Suprapubic skin (tissue), 4 donors: Measurements from ENCODE around the gene LRRC47. TPM values are rescaled to one million over a fixed set of nuclear protein-coding genes. Genes with fewer than 3 reads are reported as not detected.

Source experiments
- DNase-seq, 2 donors: peaks; one replicate each; pipeline ENCODE4 v3.0.0-alpha.2; 2019; ENCODE audit warnings: low spot score in 2 of 2
- H3K27ac ChIP-seq: fragments of 200-600 bp; sonication (generic); one replicate; pipeline ENCODE4 v1.5.1; 2019
- H3K27me3 ChIP-seq: fragments of 200-600 bp; sonication (generic); one replicate; pipeline ENCODE4 v1.5.1; 2019
- H3K36me3 ChIP-seq: fragments of 200-600 bp; sonication (generic); one replicate; pipeline ENCODE4 v1.5.1; 2019
- H3K4me1 ChIP-seq: fragments of 200-600 bp; sonication (generic); one replicate; pipeline ENCODE4 v1.5.1; 2019
- H3K4me3 ChIP-seq: fragments of 200-600 bp; sonication (generic); one replicate; pipeline ENCODE4 v1.5.1; 2019; ENCODE audit warnings: mild to moderate bottlenecking
- H3K9me3 ChIP-seq: fragments of 200-600 bp; sonication (generic); one replicate; pipeline ENCODE4 v1.5.1; 2019
- CTCF ChIP-seq, 2 donors: fragments of 200-600 bp in 1 of 2; fragments of 450-650 bp in 1 of 2; sonication (generic) in 1 of 2; IDR thresholded peaks; one replicate each; pipeline ENCODE4 v1.5.1; 2016 to 2019; ENCODE audit warnings: antibody characterized with exemption in 2 of 2, mild to moderate bottlenecking in 1 of 2, moderate library complexity in 1 of 2
- EP300 ChIP-seq: sonication (generic); formaldehyde crosslinking; IDR thresholded peaks from one replicate; pipeline ENCODE4 v1.6.1; 2017; ENCODE audit warnings: antibody characterized with exemption
- POLR2A ChIP-seq, 2 donors: fragments of 450-650 bp; IDR thresholded peaks; one replicate each; pipeline ENCODE4 v1.6.1; 2017; ENCODE audit warnings: antibody characterized with exemption in 2 of 2, mild to moderate bottlenecking in 2 of 2, moderate library complexity in 2 of 2
- POLR2AphosphoS5 ChIP-seq, 3 donors: sonication (generic); formaldehyde crosslinking; IDR thresholded peaks; one replicate each; pipeline ENCODE4 v1.6.1; 2017; ENCODE audit warnings: antibody characterized with exemption in 3 of 3
- WGBS: methylation state at CpG from one replicate; pipeline ENCODE4 v1.1.5; 2018; 5-methylcytosine and 5-hydroxymethylcytosine counted together
- total RNA-seq, 4 donors: library from RNA; depleted of rRNA; stranded (reverse); fragments of >200 nt; gene quantifications; one replicate each; pipeline ENCODE4 v1.1.0, GENCODE V29; 2016

The LRRC47 gene
- total RNA-seq, 4 donors from 2014 or later, result 36.4 to 53.0 (median 41.4) TPM

DNA sequence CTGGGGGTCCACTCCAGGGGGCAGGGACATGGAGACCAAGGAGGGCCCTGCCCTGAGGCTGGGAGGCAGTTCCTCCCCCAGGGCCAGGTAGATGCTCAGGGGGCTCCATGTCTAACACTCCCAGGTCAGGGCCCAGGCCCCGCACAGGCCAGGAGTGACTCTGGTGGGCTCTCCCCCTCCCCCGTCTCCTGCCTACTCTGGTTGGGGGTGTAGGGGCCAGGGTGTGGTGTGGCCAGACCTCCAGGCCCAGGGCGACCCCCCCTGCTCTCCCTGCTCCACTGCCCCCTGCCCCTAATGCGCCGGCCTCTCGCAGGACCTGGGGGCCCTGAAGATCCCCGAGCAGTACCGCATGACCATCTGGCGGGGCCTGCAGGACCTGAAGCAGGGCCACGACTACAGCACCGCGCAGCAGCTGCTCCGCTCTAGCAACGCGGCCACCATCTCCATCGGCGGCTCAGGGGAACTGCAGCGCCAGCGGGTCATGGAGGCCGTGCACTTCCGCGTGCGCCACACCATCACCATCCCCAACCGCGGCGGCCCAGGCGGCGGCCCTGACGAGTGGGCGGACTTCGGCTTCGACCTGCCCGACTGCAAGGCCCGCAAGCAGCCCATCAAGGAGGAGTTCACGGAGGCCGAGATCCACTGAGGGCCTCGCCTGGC lies 63.7 kb downstream of the LRRC47 start:
- peaks cover 16% of the 10 kb centered on the region for H3K4me1 ChIP-seq
- no peak overlapping the region for H3K27ac ChIP-seq
- no peak for TF ChIP-seq CTCF (IDR thresholded peaks at IDR 0.05)
- no peak for TF ChIP-seq POLR2AphosphoS5 (IDR thresholded peaks at IDR 0.05)
- TF ChIP-seq POLR2A (IDR thresholded peaks at IDR 0.05), result no peak
- no peak for TF ChIP-seq EP300
- no peaks in the 10 kb centered on the region for H3K9me3 ChIP-seq
- DNase-seq, result no peak
- 28% methylated on average over 12 of the region's 37 CpGs for WGBS
- peaks cover 33% of the 10 kb centered on the region for H3K36me3 ChIP-seq
- no peak overlapping the region for H3K4me3 ChIP-seq
- H3K27me3 ChIP-seq, result peaks cover 18% of the 10 kb centered on the region

GRCh38 chr1:3731583-3732433 lies 64.5 kb downstream of the LRRC47 start:
- 79% methylated on average over 9 of the region's 25 CpGs for WGBS
- no peak overlapping the region for H3K4me3 ChIP-seq
- no peaks in the 10 kb centered on the region for H3K9me3 ChIP-seq
- peaks cover 26% of the 10 kb centered on the region for H3K27me3 ChIP-seq
- H3K36me3 ChIP-seq, result peaks cover 25% of the 10 kb centered on the region
- DNase-seq, result no peak
- no peak overlapping the region for H3K27ac ChIP-seq
- H3K4me1 ChIP-seq, result peaks cover 16% of the 10 kb centered on the region
- TF ChIP-seq EP300 (no peak), POLR2AphosphoS5 (IDR thresholded peaks at IDR 0.05) (no peak), POLR2A (IDR thresholded peaks at IDR 0.05) (no peak), CTCF (IDR thresholded peaks at IDR 0.05) (no peak)

DNA sequence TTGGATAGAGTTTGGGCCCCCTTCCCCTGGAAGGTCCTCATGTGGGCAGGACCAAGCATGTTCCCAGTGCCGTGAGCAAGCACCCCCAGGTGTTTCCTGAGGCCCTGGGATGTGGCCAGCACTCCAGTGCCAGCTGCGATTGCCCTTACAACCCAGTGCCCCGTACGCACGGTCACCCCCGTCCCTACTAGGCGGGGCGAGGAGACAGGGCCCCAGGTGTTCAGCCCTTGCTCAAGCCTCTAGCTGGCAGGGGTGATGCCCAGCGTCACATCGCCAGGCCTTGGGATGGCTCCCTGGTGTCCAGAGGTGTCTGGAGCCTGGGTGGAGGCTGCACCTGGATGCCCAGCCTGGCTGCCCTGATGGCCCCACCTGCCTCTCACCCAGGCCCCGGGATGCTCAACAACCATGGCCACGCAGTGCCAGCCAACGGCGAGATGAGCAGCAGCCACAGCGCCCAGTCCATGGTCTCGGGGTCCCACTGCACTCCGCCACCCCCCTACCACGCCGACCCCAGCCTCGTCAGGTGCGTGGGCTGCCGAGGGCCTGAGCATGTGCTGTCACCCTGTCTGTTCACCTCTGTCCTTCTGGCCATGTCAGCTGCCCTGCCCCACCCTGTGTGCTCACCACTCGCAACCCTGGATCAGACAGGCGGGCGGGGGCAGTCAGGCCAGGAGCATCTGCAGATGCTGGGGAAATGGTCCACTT lies 65.6 kb downstream of the LRRC47 start:
- WGBS, result 61% methylated on average over 4 of the region's 25 CpGs
- Histone ChIP-seq H3K9me3 (no peaks in the 10 kb centered on the region), H3K36me3 (peaks cover 17% of the 10 kb centered on the region), H3K4me3 (no peak overlapping the region), H3K4me1 (peaks cover 16% of the 10 kb centered on the region), H3K27me3 (peaks cover 27% of the 10 kb centered on the region), H3K27ac (no peak overlapping the region)
- TF ChIP-seq POLR2A (IDR thresholded peaks at IDR 0.05) (no peak), POLR2AphosphoS5 (IDR thresholded peaks at IDR 0.05) (no peak), EP300 (no peak), CTCF (IDR thresholded peaks at IDR 0.05) (no peak)
- DNase-seq, result no peak

DNA sequence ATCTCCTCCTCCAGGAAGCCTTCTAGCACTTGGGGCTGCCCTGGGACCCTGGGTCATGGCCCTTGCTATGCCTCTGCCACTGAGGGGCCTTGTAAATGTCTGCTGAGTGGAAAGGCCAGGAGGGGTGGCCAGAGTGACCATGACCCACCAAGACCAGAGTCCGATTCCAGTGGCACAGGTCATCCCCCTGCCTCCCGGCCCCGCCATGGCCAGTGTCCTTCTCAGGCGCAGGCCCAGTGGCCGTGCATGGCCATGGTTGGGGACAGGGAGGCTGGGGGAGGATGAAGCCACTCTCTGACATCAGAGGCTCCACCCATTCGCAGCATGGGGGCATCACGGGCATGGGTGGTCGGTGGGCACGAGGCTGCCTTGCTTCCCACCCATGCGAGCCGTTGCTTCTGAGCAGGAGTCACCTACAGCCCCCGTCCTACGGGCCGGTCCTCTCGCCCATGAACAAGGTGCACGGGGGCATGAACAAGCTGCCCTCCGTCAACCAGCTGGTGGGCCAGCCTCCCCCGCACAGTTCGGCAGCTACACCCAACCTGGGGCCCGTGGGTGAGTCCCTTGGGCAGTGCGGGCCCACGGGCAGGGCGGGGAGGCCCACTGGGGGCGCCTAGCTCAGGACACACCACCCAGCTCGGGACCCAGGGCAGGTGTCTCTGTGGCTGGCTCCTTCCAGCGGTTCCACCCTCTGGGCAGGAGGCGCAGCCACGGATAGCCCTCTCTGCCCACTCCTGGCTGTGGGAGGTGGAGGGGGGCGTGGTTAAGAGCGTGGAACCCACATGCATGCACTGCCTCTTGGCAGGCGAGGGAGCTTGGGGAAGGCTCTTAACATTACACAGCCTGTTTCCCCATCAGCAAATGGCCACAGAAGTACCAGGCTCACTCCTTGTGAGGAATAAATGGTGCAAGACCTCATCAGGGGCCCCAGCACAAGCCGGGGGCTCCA lies 66.4 kb downstream of the LRRC47 start:
- H3K27ac ChIP-seq, result no peak overlapping the region
- peaks cover 32% of the 10 kb centered on the region for H3K27me3 ChIP-seq
- WGBS, result 78% methylated on average over 3 of the region's 32 CpGs
- DNase-seq, result no peak
- H3K36me3 ChIP-seq, result peaks cover 8% of the 10 kb centered on the region
- no peak overlapping the region for H3K4me3 ChIP-seq
- TF ChIP-seq CTCF (IDR thresholded peaks at IDR 0.05), result no peak
- TF ChIP-seq POLR2A (IDR thresholded peaks at IDR 0.05), result no peak
- TF ChIP-seq POLR2AphosphoS5 (IDR thresholded peaks at IDR 0.05), result no peak
- TF ChIP-seq EP300, result no peak
- peaks cover 16% of the 10 kb centered on the region for H3K4me1 ChIP-seq
- no peaks in the 10 kb centered on the region for H3K9me3 ChIP-seq

Other genes with a start within 250 kb of the LRRC47 start
- 100 to 1,000 TPM in 1 of 4 donors, 10 to 100 TPM in 3; 66.7 to 120 (median 74.5) TPM for gene MEGF6, start 185.0 kb downstream of the LRRC47 start, total RNA-seq
- gene TPRG1L, start 171.5 kb downstream of the LRRC47 start, total RNA-seq, result 10 to 100 TPM; 36.9 to 52.6 (median 44.8) TPM
- 10 to 100 TPM; 16.4 to 33.7 (median 19.6) TPM for gene WRAP73, start 146.4 kb downstream of the LRRC47 start, total RNA-seq
- gene TP73, start 144.0 kb downstream of the LRRC47 start, total RNA-seq, result 10 to 100 TPM in 3 of 4 donors, 1 to 10 TPM in 1; 8.8 to 24.7 (median 16.9) TPM
- not detected for gene CCDC27, start 44.0 kb downstream of the LRRC47 start, total RNA-seq
- gene SMIM1, start 23.7 kb downstream of the LRRC47 start, total RNA-seq, result 1 to 10 TPM in 3 of 4 donors, not detected in 1; 3.2 to 8.4 (median 3.4) TPM
- gene CEP104, start 60.7 kb upstream of the LRRC47 start, total RNA-seq, result 10 to 100 TPM; 16.1 to 56.7 (median 39.6) TPM
- gene DFFB, start 61.0 kb upstream of the LRRC47 start, total RNA-seq, result 1 to 10 TPM; 2.7 to 6.8 (median 4.2) TPM
- 10 to 100 TPM; 16.0 to 25.3 (median 19.7) TPM for gene C1orf174, start 103.8 kb upstream of the LRRC47 start, total RNA-seq